Lung (tissue), 12 donors: Measurements from ENCODE around the gene EDA. TPM values are rescaled to one million over a fixed set of nuclear protein-coding genes. Genes with fewer than 3 reads are reported as not detected.

Source experiments
- ATAC-seq: fragments of 200-7000 bp; cut with Tn5 transposase; one replicate; pipeline ENCODE4 v1.9.1; 2020; ENCODE audit warnings: moderate number of reproducible peaks; ENCODE audit not compliant: insufficient read depth, low FRiP score
- DNase-seq, 3 donors: peaks; one replicate each; pipeline ENCODE4 v3.0.0-alpha.2; 2013 to 2017
- H3K27ac ChIP-seq, 2 donors: one replicate each; pipeline ENCODE4 v1.5.1; 2013; ENCODE audit warnings: mild to moderate bottlenecking in 2 of 2, moderate library complexity in 2 of 2, control low read depth in 1 of 2, inconsistent platforms in 1 of 2, low read depth in 1 of 2, low read length in 1 of 2
- H3K27me3 ChIP-seq, 3 donors: one replicate each; pipeline ENCODE4 v1.5.1; 2013; ENCODE audit warnings: low read length in 2 of 3; ENCODE audit not compliant: control insufficient read depth in 3 of 3, insufficient read depth in 3 of 3
- H3K36me3 ChIP-seq, 4 donors: one replicate each; pipeline ENCODE4 v1.5.1; 2013; ENCODE audit warnings: low read length in 4 of 4, mild to moderate bottlenecking in 1 of 4, moderate library complexity in 1 of 4; ENCODE audit not compliant: control insufficient read depth in 4 of 4, insufficient read depth in 4 of 4
- H3K4me1 ChIP-seq, 5 donors: one replicate each; pipeline ENCODE4 v1.5.1; 2013; ENCODE audit warnings: low read length in 5 of 5, mild to moderate bottlenecking in 2 of 5, moderate library complexity in 1 of 5; ENCODE audit not compliant: control insufficient read depth in 5 of 5, insufficient read depth in 5 of 5
- H3K4me3 ChIP-seq: one replicate; pipeline ENCODE4 v1.5.1; 2013; ENCODE audit warnings: mild to moderate bottlenecking, control low read depth, moderate library complexity
- H3K9ac ChIP-seq, 2 donors: one replicate each; pipeline ENCODE4 v1.5.1; 2013; ENCODE audit warnings: low read length in 2 of 2, control low read depth in 1 of 2; ENCODE audit not compliant: insufficient read depth in 1 of 2
- H3K9me3 ChIP-seq, 4 donors: one replicate each; pipeline ENCODE4 v1.5.1; 2013; ENCODE audit warnings: low read length in 3 of 4, mild to moderate bottlenecking in 1 of 4, moderate library complexity in 1 of 4; ENCODE audit not compliant: control insufficient read depth in 4 of 4, insufficient read depth in 3 of 4
- WGBS, 2 donors: extraction: QIAGEN DNeasy Blood & Tissue Kit; methylation state at CpG; one replicate each; pipeline ENCODE4 v1.1.7; 2013; 5-methylcytosine and 5-hydroxymethylcytosine counted together
- polyA plus RNA-seq, 2 donors: library from polyadenylated mRNA; stranded (reverse); fragments of 200-250 nt; gene quantifications; one replicate each; pipeline ENCODE4 v1.2.1, GENCODE V29; 2013
- total RNA-seq, 2 donors: library from RNA; depleted of rRNA in 1 of 2; stranded (reverse); fragments of >200 nt in 1 of 2; gene quantifications; one replicate each; pipeline ENCODE4 v1.2.1, GENCODE V29; 2014 to 2021
- TF ChIP-seq, protein P1 (sequence below): IDR thresholded peaks from 2 replicates; pipeline ENCODE4 v1.5.1; 2012; ENCODE audit warnings: mild to moderate bottlenecking; ENCODE audit errors: control extremely low read depth, extremely low read depth
- donor health status: control.
- donor health status: control.
- donor health status: Bipolar disorder and iron deficiency.
- donor health status: healthy.
- donor health status: DM: yes; HTN: yes; CAD: no.

The EDA gene
- total and polyA plus RNA-seq, 4 donors, result 0.93 to 7.9 (median 3.1) TPM

DNA sequence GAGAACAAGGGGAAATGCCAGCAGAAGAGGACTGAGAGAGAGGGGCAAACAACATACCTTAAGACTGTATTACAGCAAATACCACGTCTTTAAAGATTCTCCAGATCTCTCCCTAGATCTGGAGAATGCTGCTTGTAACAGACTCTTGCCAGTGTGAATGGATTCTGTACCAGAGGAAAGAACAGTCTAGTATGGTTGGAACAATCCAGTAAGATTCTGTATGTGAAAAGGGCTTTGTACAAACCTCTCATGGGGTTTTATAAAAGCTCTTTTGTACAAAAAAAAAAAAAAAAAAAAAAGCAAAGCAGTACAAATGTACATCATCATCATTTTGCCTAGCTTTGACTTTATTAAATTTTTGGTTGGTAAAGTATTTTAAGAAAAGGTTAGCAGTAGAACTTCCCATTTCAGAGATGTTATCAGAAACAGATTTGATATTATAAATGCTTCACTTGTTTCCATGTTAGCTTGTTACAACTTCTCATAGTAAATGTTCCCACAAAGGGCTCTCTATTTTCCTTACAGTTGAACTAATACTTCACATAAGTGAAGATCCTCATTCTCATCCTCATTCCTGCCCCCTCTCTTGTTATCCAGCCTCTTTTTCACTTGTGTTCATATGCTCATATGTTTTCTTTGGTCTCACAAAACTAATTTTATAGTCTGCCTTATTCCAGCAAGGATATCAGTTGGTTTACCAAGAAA lies 144.2 kb downstream of the EDA start:
- no peaks in the 10 kb centered on the region for H3K27me3 ChIP-seq
- peaks cover 0 to 8% (median 0%) of the 10 kb centered on the region in 4 donors for H3K9me3 ChIP-seq
- H3K27ac ChIP-seq, result no peak overlapping the region
- 48 to 89% methylated on average over 1 of the region's 1 CpG for WGBS, 2 donors
- TF ChIP-seq, protein P1, sequence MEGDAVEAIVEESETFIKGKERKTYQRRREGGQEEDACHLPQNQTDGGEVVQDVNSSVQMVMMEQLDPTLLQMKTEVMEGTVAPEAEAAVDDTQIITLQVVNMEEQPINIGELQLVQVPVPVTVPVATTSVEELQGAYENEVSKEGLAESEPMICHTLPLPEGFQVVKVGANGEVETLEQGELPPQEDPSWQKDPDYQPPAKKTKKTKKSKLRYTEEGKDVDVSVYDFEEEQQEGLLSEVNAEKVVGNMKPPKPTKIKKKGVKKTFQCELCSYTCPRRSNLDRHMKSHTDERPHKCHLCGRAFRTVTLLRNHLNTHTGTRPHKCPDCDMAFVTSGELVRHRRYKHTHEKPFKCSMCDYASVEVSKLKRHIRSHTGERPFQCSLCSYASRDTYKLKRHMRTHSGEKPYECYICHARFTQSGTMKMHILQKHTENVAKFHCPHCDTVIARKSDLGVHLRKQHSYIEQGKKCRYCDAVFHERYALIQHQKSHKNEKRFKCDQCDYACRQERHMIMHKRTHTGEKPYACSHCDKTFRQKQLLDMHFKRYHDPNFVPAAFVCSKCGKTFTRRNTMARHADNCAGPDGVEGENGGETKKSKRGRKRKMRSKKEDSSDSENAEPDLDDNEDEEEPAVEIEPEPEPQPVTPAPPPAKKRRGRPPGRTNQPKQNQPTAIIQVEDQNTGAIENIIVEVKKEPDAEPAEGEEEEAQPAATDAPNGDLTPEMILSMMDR, result no peak
- no peak overlapping the region for H3K9ac ChIP-seq
- H3K36me3 ChIP-seq, result no peaks in the 10 kb centered on the region
- H3K4me3 ChIP-seq, result no peak overlapping the region
- ATAC-seq (no peak), DNase-seq (no peak)
- no peaks in the 10 kb centered on the region for H3K4me1 ChIP-seq

DNA sequence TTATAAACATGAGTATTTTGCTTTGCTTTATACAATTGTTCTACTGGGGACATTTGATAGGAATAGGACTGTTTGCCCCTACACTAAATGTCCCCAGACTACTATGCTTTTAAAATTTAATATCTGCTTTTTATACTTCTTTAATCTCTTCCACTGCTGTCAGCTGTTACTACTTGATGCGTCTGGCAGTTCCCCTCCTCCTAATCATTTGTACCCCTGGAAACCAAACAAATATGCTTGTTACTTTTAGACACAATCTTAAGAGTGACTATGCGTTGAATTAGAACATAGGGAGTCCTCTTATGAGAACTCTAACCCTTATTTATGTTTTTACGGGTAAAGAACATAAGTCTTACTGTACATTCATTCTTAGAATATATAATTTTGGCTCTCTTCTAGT lies 145.7 kb downstream of the EDA start:
- TF ChIP-seq, protein P1, result no peak
- H3K36me3 ChIP-seq, result no peaks in the 10 kb centered on the region
- H3K9me3 ChIP-seq, result peaks cover 0 to 3% (median 0%) of the 10 kb centered on the region in 4 donors
- no peaks in the 10 kb centered on the region for H3K27me3 ChIP-seq
- no peak for DNase-seq
- no peak for ATAC-seq
- H3K27ac ChIP-seq, result no peak overlapping the region
- H3K4me1 ChIP-seq, result no peaks in the 10 kb centered on the region
- 66 to 84% methylated on average over 3 of the region's 3 CpGs for WGBS, 2 donors
- no peak overlapping the region for H3K9ac ChIP-seq
- no peak overlapping the region for H3K4me3 ChIP-seq

DNA sequence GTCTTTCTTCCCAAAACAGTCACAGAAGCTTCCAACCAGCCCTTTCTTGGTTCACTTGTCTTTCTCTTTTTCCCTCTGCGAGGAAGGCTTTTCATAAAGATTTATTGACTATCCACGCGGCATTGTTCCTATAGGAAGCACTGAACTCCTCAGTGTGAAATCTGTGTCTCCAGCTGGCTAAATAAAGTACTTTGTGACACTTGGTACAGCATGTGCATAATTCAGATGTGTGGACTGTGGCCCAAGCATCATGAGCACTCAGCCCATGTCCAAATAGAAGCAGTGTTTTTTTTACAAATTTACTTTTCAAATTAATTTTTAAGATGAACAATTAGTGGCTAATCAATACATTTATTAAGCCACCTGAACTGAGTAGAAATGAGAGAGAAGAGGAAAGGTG lies 146.4 kb downstream of the EDA start:
- H3K4me3 ChIP-seq, result no peak overlapping the region
- WGBS, 2 donors, result 79 to 84% methylated on average over 3 of the region's 3 CpGs
- no peak overlapping the region for H3K9ac ChIP-seq
- H3K27me3 ChIP-seq, result no peaks in the 10 kb centered on the region
- no peaks in the 10 kb centered on the region for H3K4me1 ChIP-seq
- TF ChIP-seq, protein P1, result no peak
- no peak for ATAC-seq
- no peak for DNase-seq
- no peaks in the 10 kb centered on the region for H3K36me3 ChIP-seq
- no peak overlapping the region for H3K27ac ChIP-seq
- H3K9me3 ChIP-seq, result peaks cover 0 to 3% (median 0%) of the 10 kb centered on the region in 4 donors
